HCT116 (cell line): ENCODE measurements around the gene OTUD7B. TPM values are rescaled to one million over a fixed set of nuclear protein-coding genes. Genes with fewer than 3 reads are reported as not detected.

Experiments used
- ATAC-seq: fragments of 200-7000 bp; cut with Tn5 transposase; 2 replicates; pipeline ENCODE4 v1.9.1; 2020; ENCODE audit warnings: mild to moderate bottlenecking, moderate library complexity
- BruUV-seq: library from RNA; stranded (reverse); fragments of 400-500 nt; replicated peaks from 2 replicates; lab custom pipeline; 2021; lab: Mats Ljungman, UMichigan
- CTCF ChIA-PET: fragments of 300-600 bp; sonication (Branson Sonifier 250); formaldehyde crosslinking; loops from one replicate; lab custom pipeline; 2021; ENCODE audit warnings: antibody characterized with exemption; lab: Charles Lee
- POLR2A ChIA-PET: fragments of 300-600, 350-600 bp; sonication (Branson Sonifier 250); formaldehyde crosslinking; loops from one replicate; lab custom pipeline; 2021; ENCODE audit warnings: antibody characterized with exemption; lab: Charles Lee
- RAD21 ChIA-PET, 2 experiments: fragments of 300-600 bp; sonication (Branson Sonifier 250); formaldehyde crosslinking; loops; one replicate each; lab custom pipeline; 2023; ENCODE audit warnings: low total read pairs in 2 of 2; ENCODE audit not compliant: uncharacterized antibody in 2 of 2, unreplicated experiment in 2 of 2, low non-redundant PET in 1 of 2; lab: Charles Lee
- DNase-seq: peaks from one replicate; pipeline ENCODE4 v3.0.0-alpha.2; 2010; ENCODE audit warnings: low read depth, low spot score
- H2AFZ ChIP-seq: fragments of 200-600 bp; shearing (Covaris generic), sonication (generic); 2 replicates; pipeline ENCODE4 v1.6.1; 2017; ENCODE audit warnings: low read depth, mixed run types, mixed read lengths, antibody characterized with exemption, low read length; ENCODE audit not compliant: poor library complexity, severe bottlenecking
- H3K27ac ChIP-seq: 2 replicates; pipeline ENCODE4 v1.5.1; 2012; ENCODE audit warnings: low read depth, low read length
- H3K27me3 ChIP-seq: fragments of 200-600 bp; sonication (generic); 2 replicates; pipeline ENCODE4 v1.6.1; 2016; ENCODE audit warnings: mixed run types, low read length, mixed read lengths; ENCODE audit not compliant: insufficient read depth
- H3K36me3 ChIP-seq, 2 experiments: fragments of 200-500 bp in 1 of 2; fragments of 200-600 bp in 1 of 2; sonication (Bioruptor generic) in 1 of 2; sonication (generic) in 1 of 2; 2 replicates each; pipeline versions ENCODE4 v1.5.1 to v1.6.1; 2014 to 2016; ENCODE audit warnings: low read length in 2 of 2, inconsistent platforms in 1 of 2, mixed read lengths in 1 of 2, mixed run types in 1 of 2; ENCODE audit not compliant: insufficient read depth in 2 of 2, control insufficient read depth in 1 of 2
- H3K4me1 ChIP-seq, 2 experiments: fragments of 200-600 bp in 1 of 2; sonication (generic) in 1 of 2; 2 replicates each; pipeline versions ENCODE4 v1.5.1 to v1.6.1; 2012 to 2017; ENCODE audit warnings: low read length in 2 of 2, inconsistent platforms in 1 of 2, mild to moderate bottlenecking in 1 of 2, mixed read lengths in 1 of 2, mixed run types in 1 of 2, moderate library complexity in 1 of 2; ENCODE audit not compliant: insufficient read depth in 2 of 2, control insufficient read depth in 1 of 2
- H3K4me2 ChIP-seq: fragments of 200-600 bp; sonication (generic); 2 replicates; pipeline ENCODE4 v1.6.1; 2017; ENCODE audit warnings: mixed run types, low read length, mixed read lengths
- H3K4me3 ChIP-seq, 2 experiments: fragments of 200-600 bp in 1 of 2; sonication (generic) in 1 of 2; replicated peaks in 1 of 2; 2 replicates each; pipeline ENCODE4 v1.5.1; 2011 to 2016; ENCODE audit warnings: low read length in 2 of 2, control low read depth in 1 of 2, low read depth in 1 of 2, mild to moderate bottlenecking in 1 of 2, mixed read lengths in 1 of 2, mixed run types in 1 of 2
- H3K79me2 ChIP-seq: fragments of 200-600 bp; sonication (generic); 2 replicates; pipeline ENCODE4 v1.6.1; 2017; ENCODE audit warnings: mild to moderate bottlenecking, mixed run types, low read length, moderate library complexity, mixed read lengths; ENCODE audit not compliant: insufficient read depth
- H3K9ac ChIP-seq: fragments of 200-600 bp; sonication (generic); 2 replicates; pipeline ENCODE4 v1.6.1; 2016; ENCODE audit warnings: low read length, mixed read lengths
- H3K9me2 ChIP-seq: fragments of 200-600 bp; sonication (generic), shearing (Covaris generic); 2 replicates; pipeline ENCODE4 v1.6.1; 2017; ENCODE audit warnings: mixed run types, mild to moderate bottlenecking, moderate library complexity; ENCODE audit not compliant: insufficient read depth
- H3K9me3 ChIP-seq, 2 experiments: fragments of 200-500 bp in 1 of 2; fragments of 200-600 bp in 1 of 2; sonication (Bioruptor generic) in 1 of 2; sonication (generic) in 1 of 2; 2 replicates each; pipeline ENCODE4 v1.6.1; 2014 to 2017; ENCODE audit warnings: low read length in 2 of 2, mixed read lengths in 2 of 2, inconsistent platforms in 1 of 2, low read depth in 1 of 2, mild to moderate bottlenecking in 1 of 2, mixed run types in 1 of 2, moderate library complexity in 1 of 2; ENCODE audit not compliant: control insufficient read depth in 1 of 2, insufficient read depth in 1 of 2
- H4K20me1 ChIP-seq: fragments of 200-600 bp; sonication (generic), shearing (Covaris generic); 2 replicates; pipeline ENCODE4 v1.6.1; 2017; ENCODE audit warnings: mixed run types, mild to moderate bottlenecking, moderate library complexity; ENCODE audit not compliant: insufficient read depth
- EZH2phosphoT487 ChIP-seq: fragments of 200-600 bp; IDR thresholded peaks from 2 replicates; pipeline ENCODE4 v1.6.1; 2018; ENCODE audit warnings: antibody characterized with exemption, borderline replicate concordance
- MAX ChIP-seq: IDR thresholded peaks from 2 replicates; pipeline ENCODE4 v1.6.1; 2012
- SIN3A ChIP-seq: IDR thresholded peaks from 2 replicates; pipeline ENCODE4 v1.6.1; 2012; ENCODE audit warnings: low read depth
- ZBTB33 ChIP-seq: IDR thresholded peaks from 2 replicates; pipeline ENCODE4 v1.6.1; 2011; ENCODE audit warnings: mild to moderate bottlenecking, low read length, moderate library complexity; ENCODE audit not compliant: insufficient replicate concordance; ENCODE audit errors: extremely low read depth
- ZFX ChIP-seq: fragments of 450-650 bp; IDR thresholded peaks from 2 replicates; pipeline ENCODE4 v1.6.1; 2017
- intact Hi-C: fragments of 100-400 bp; cut with micrococcal nuclease; formaldehyde crosslinking; loops from 2 replicates; pipeline ENCODE4 v1.10.0; 2022
- total RNA-seq: library from RNA; stranded (reverse); gene quantifications from one replicate; pipeline ENCODE4 v1.2.1, GENCODE V29; 2021; ENCODE audit not compliant: unreplicated experiment

OTUD7B gene
- total RNA-seq, 1 experiment from 2014 or later, result 23.7 TPM

GRCh38 chr1:149963358-149963757 is 47.2 kb downstream of the OTUD7B start:
- Histone ChIP-seq H3K9ac (no peak overlapping the region), H3K4me1 (no peaks in the 10 kb centered on the region), H3K4me2 (no peak overlapping the region), H2AFZ (no peak overlapping the region), H3K9me2 (no peaks in the 10 kb centered on the region), H3K36me3 (peaks cover 18 to 30% of the 10 kb centered on the region in 2 experiments; a peak in 3 of 4 replicates), H3K9me3 (no peaks in the 10 kb centered on the region), H3K79me2 (no peaks in the 10 kb centered on the region), H3K27ac (no peak overlapping the region), H3K4me3 (no peak overlapping the region), H4K20me1 (no peaks in the 10 kb centered on the region), H3K27me3 (no peaks in the 10 kb centered on the region)
- ChIA-PET RAD21 (no interaction called here), CTCF (interaction anchor here (1.8 to 2.4 kb wide), 4 partner anchors 87 to 224 kb away, joined by 6 to 14 read pairs (median 8); no protein-coding TSS in a partner anchor), POLR2A (no interaction called here)
- no peak for TF ChIP-seq ZBTB33
- no peak for DNase-seq
- no peak for ATAC-seq
- intact Hi-C loops, result no loop called here
- no TSS peak for BruUV-seq

GRCh38 chr1:149962736-149963135 is 47.8 kb downstream of the OTUD7B start:
- RAD21 ChIA-PET, result interaction anchor here in 1 of 2 experiments (0.5 kb wide), 1 partner anchor 88 kb away, joined by 4 read pairs; no protein-coding TSS in a partner anchor
- H3K36me3 ChIP-seq, result peaks cover 21 to 33% of the 10 kb centered on the region in 2 experiments; a peak in 3 of 4 replicates
- no TSS peak for BruUV-seq

More at GRCh38 chr1:149962736-149963135, 47.8 kb downstream of the OTUD7B start:
- Histone ChIP-seq H3K4me3 (no peak overlapping the region), H3K4me1 (no peaks in the 10 kb centered on the region), H3K27ac (peak overlapping the region; percentile 33; the same call in 1 of the 2 replicates), H4K20me1 (no peaks in the 10 kb centered on the region), H3K9me2 (no peaks in the 10 kb centered on the region), H3K9ac (no peak overlapping the region), H3K79me2 (no peaks in the 10 kb centered on the region), H3K9me3 (no peaks in the 10 kb centered on the region), H3K27me3 (no peaks in the 10 kb centered on the region), H3K4me2 (no peak overlapping the region), H2AFZ (no peak overlapping the region)
- DNase-seq, result no peak
- CTCF ChIA-PET, result interaction anchor here (0.6 to 2.4 kb wide), 8 partner anchors 14 to 225 kb away, joined by 3 to 14 read pairs (median 5); no protein-coding TSS in a partner anchor
- no peak for ATAC-seq
- intact Hi-C loops, result loop anchor here (1.0 kb wide), 3 partner anchors 88 to 225 kb away; no protein-coding TSS in a partner anchor
- POLR2A ChIA-PET, result interaction anchor here (1.1 kb wide), 1 partner anchor 75 kb away, joined by 6 read pairs; a partner anchor contains a TSS
- TF ChIP-seq MAX, result no peak
- TF ChIP-seq EZH2phosphoT487, result no peak
- TF ChIP-seq ZFX, result no peak
- no peak for TF ChIP-seq SIN3A
- no peak for TF ChIP-seq ZBTB33
- TF ChIP-seq, all 23 proteins: peak for 0
